Measurements from ENCODE around the gene CTNNA3. TPM values are rescaled to one million over a fixed set of nuclear protein-coding genes. Genes with fewer than 3 reads are reported as not detected.

Gene CTNNA3
- polyA plus RNA-seq, 1 experiment, result not detected

DNA sequence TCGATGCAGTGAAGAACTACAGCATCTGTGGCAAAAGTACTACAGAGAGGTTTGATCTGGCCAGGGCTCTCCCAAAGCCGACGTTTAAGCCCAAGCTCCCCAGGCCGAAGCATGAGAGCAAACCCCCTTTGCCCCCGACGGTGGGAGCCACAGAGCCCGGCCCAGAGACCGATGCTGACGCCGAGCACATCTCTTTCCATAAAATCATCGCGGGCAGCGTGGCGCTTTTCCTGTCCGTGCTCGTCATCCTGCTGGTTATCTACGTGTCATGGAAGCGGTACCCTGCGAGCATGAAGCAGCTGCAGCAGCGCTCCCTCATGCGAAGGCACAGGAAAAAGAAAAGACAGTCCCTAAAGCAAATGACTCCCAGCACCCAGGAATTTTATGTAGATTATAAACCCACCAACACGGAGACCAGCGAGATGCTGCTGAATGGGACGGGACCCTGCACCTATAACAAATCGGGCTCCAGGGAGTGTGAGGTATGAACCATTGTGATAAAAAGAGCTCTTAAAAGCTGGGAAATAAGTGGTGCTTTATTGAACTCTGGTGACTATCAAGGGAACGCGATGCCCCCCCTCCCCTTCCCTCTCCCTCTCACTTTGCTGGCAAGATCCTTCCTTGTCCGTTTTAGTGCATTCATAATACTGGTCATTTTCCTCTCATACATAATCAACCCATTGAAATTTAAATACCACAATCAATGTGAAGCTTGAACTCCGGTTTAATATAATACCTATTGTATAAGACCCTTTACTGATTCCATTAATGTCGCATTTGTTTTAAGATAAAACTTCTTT, 767.8 kb downstream of the CTNNA3 start:
- H3K4me3 ChIP-seq (ENCODE audit: low read depth, low read length), result no peak overlapping the region
- POLR2A ChIA-PET, result no interaction called here
- TF ChIP-seq, protein P1, sequence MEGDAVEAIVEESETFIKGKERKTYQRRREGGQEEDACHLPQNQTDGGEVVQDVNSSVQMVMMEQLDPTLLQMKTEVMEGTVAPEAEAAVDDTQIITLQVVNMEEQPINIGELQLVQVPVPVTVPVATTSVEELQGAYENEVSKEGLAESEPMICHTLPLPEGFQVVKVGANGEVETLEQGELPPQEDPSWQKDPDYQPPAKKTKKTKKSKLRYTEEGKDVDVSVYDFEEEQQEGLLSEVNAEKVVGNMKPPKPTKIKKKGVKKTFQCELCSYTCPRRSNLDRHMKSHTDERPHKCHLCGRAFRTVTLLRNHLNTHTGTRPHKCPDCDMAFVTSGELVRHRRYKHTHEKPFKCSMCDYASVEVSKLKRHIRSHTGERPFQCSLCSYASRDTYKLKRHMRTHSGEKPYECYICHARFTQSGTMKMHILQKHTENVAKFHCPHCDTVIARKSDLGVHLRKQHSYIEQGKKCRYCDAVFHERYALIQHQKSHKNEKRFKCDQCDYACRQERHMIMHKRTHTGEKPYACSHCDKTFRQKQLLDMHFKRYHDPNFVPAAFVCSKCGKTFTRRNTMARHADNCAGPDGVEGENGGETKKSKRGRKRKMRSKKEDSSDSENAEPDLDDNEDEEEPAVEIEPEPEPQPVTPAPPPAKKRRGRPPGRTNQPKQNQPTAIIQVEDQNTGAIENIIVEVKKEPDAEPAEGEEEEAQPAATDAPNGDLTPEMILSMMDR (IDR thresholded peaks at IDR 0.05; ENCODE audit: insufficient read depth, low read depth, low read length), result no peak

DNA sequence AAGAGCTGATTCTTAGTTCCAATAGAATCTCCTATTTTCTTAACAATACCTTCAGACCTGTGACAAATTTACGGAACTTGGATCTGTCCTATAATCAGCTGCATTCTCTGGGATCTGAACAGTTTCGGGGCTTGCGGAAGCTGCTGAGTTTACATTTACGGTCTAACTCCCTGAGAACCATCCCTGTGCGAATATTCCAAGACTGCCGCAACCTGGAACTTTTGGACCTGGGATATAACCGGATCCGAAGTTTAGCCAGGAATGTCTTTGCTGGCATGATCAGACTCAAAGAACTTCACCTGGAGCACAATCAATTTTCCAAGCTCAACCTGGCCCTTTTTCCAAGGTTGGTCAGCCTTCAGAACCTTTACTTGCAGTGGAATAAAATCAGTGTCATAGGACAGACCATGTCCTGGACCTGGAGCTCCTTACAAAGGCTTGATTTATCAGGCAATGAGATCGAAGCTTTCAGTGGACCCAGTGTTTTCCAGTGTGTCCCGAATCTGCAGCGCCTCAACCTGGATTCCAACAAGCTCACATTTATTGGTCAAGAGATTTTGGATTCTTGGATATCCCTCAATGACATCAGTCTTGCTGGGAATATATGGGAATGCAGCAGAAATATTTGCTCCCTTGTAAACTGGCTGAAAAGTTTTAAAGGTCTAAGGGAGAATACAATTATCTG, 768.6 kb downstream of the CTNNA3 start:
- Histone ChIP-seq H3K36me3 (ENCODE audit: control insufficient read depth, insufficient read depth, low read length) (no peaks in the 10 kb centered on the region), H3K4me3 (ENCODE audit: low read depth, low read length) (no peak overlapping the region), H3K27me3 (ENCODE audit: control insufficient read depth, insufficient read depth, low read length) (peaks cover 8% of the 10 kb centered on the region; the same call in 1 of the 2 replicates)
- DNase-seq (ENCODE audit: low read depth), result no peak
- POLR2A ChIA-PET, result no interaction called here
- CTCF ChIA-PET, result interaction anchor here (1.4 kb wide), 1 partner anchor 13 kb away, joined by 6 read pairs; no protein-coding TSS in a partner anchor
- TF ChIP-seq, protein P1 (IDR thresholded peaks at IDR 0.05; ENCODE audit: insufficient read depth, low read depth, low read length), result no peak

More for the DNA sequence above, 767.8 kb downstream of the CTNNA3 start:
- CTCF ChIA-PET, result interaction anchor here (1.4 kb wide), 1 partner anchor 12 kb away, joined by 6 read pairs; no protein-coding TSS in a partner anchor
- peaks cover 8% of the 10 kb centered on the region; the same call in 1 of the 2 replicates for H3K27me3 ChIP-seq (ENCODE audit: control insufficient read depth, insufficient read depth, low read length)
- no peak for DNase-seq (ENCODE audit: low read depth)
- H3K36me3 ChIP-seq (ENCODE audit: control insufficient read depth, insufficient read depth, low read length), result no peaks in the 10 kb centered on the region

DNA sequence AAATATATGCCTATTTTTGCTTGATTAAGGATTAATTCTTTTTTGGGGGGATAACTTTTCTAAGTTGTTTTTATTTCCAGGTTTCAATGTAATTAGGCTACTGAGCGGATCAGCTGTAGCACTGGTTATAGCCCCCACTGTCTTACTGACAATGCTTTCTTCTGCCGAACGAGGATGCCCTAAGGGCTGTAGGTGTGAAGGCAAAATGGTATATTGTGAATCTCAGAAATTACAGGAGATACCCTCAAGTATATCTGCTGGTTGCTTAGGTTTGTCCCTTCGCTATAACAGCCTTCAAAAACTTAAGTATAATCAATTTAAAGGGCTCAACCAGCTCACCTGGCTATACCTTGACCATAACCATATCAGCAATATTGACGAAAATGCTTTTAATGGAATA, 769.2 kb downstream of the CTNNA3 start:
- Histone ChIP-seq H3K36me3 (ENCODE audit: control insufficient read depth, insufficient read depth, low read length) (no peaks in the 10 kb centered on the region), H3K27me3 (ENCODE audit: control insufficient read depth, insufficient read depth, low read length) (peaks cover 8% of the 10 kb centered on the region; the same call in 1 of the 2 replicates), H3K4me3 (ENCODE audit: low read depth, low read length) (no peak overlapping the region)
- DNase-seq (ENCODE audit: low read depth), result no peak
- POLR2A ChIA-PET, result no interaction called here
- CTCF ChIA-PET, result interaction anchor here (1.4 kb wide), 1 partner anchor 14 kb away, joined by 6 read pairs; no protein-coding TSS in a partner anchor
- TF ChIP-seq, protein P1 (IDR thresholded peaks at IDR 0.05; ENCODE audit: insufficient read depth, low read depth, low read length), result no peak

DNA sequence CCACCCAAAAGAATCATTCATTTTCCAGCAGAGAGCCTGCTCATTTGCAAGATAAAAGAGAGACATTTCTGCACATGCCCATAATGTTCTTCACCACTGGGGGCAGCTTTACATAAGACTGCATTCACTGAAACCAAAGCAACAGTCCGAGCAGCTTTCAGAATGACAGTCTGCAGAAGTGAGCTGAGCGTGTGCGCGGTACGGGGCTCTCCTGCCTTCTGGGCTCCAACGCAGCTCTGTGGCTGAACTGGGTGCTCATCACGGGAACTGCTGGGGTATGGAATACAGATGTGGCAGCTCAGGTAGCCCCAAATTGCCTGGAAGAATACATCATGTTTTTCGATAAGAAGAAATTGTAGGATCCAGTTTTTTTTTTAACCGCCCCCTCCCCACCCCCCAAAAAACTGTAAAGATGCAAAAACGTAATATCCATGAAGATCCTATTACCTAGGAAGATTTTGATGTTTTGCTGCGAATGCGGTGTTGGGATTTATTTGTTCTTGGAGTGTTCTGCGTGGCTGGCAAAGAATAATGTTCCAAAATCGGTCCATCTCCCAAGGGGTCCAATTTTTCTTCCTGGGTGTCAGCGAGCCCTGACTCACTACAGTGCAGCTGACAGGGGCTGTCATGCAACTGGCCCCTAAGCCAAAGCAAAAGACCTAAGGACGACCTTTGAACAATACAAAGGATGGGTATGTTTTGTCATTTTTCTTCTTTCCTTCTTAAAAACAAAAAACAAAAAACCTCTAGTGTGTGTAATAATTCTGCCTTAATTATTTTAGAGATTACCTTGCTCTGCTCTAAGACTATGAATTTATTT, 769.9 kb downstream of the CTNNA3 start, which contains the start of gene LRRTM3:
Gene LRRTM3, plus strand, starts transcription at position 141 of the 820 bp plus-strand sequence.
- Histone ChIP-seq H3K4me3 (ENCODE audit: low read depth, low read length) (no peak within 1 kb of the TSS), H3K27me3 (ENCODE audit: control insufficient read depth, insufficient read depth, low read length) (peaks cover 8% of the 10 kb centered on the region; the same call in 1 of the 2 replicates), H3K36me3 (ENCODE audit: control insufficient read depth, insufficient read depth, low read length) (no peaks in the 10 kb centered on the region)
- TF ChIP-seq, protein P1 (IDR thresholded peaks at IDR 0.05; ENCODE audit: insufficient read depth, low read depth, low read length), result peak; percentile 76
- ChIA-PET POLR2A (no interaction called here), CTCF (interaction anchor here (0.7 to 1.3 kb wide), 4 partner anchors 10 to 173 kb away, joined by 3 to 5 read pairs (median 4); no protein-coding TSS in a partner anchor)
- no peak for DNase-seq (ENCODE audit: low read depth)

Measured in BJ (cell line).